Naive B cell (primary cell): Measurements from ENCODE around the gene ZNF438. TPM values are rescaled to one million over a fixed set of nuclear protein-coding genes. Genes with fewer than 3 reads are reported as not detected.

ENCODE experiments used
- ATAC-seq, 2 donors: fragments of 150-1000 bp; cut with Tn5 transposase; 2 replicates each; pipeline ENCODE4 v1.10.0; 2021; ENCODE audit warnings: low read depth in 2 of 2, mild to moderate bottlenecking in 2 of 2, moderate library complexity in 2 of 2
- DNase-seq: peaks from one replicate; pipeline ENCODE4 v3.0.0; 2022
- H3K27ac Mint-ChIP-seq, 6 donors: one replicate each; pipeline ENCODE4 v1.8.0; 2020 to 2022; ENCODE audit warnings: mild to moderate bottlenecking in 6 of 6, mixed read lengths in 6 of 6, moderate library complexity in 5 of 6, inconsistent platforms in 2 of 6
- H3K27me3 Mint-ChIP-seq, 3 donors: one replicate each; pipeline ENCODE4 v1.8.0; 2021 to 2022; ENCODE audit warnings: mixed read lengths in 3 of 3, mild to moderate bottlenecking in 1 of 3
- H3K36me3 Mint-ChIP-seq, 2 donors: one replicate each; pipeline ENCODE4 v1.8.0; 2020 to 2022; ENCODE audit warnings: mixed read lengths in 2 of 2, inconsistent platforms in 1 of 2, mild to moderate bottlenecking in 1 of 2
- H3K4me1 Mint-ChIP-seq, 3 donors: one replicate each; pipeline ENCODE4 v1.8.0; 2020 to 2022; ENCODE audit warnings: mixed read lengths in 3 of 3, inconsistent platforms in 1 of 3, mild to moderate bottlenecking in 1 of 3, moderate library complexity in 1 of 3
- H3K4me3 Mint-ChIP-seq, 8 donors: one replicate each; pipeline ENCODE4 v1.8.0; 2020 to 2022; ENCODE audit warnings: mild to moderate bottlenecking in 8 of 8, mixed read lengths in 8 of 8, moderate library complexity in 8 of 8, inconsistent platforms in 2 of 8
- H3K9me3 Mint-ChIP-seq, 7 donors: one replicate each; pipeline ENCODE4 v1.8.0; 2020 to 2022; ENCODE audit warnings: mixed read lengths in 7 of 7, mild to moderate bottlenecking in 5 of 7, inconsistent platforms in 2 of 7, moderate library complexity in 1 of 7
- polyA plus RNA-seq, 6 donors: library from polyadenylated mRNA; unstranded; fragments of 300-500 nt; fragmentation: Illumina TruSeq; gene quantifications; one replicate each; pipeline ENCODE4 v1.2.3, GENCODE V29; 2021; ENCODE audit warnings: low read depth in 6 of 6

Gene ZNF438
- polyA plus RNA-seq, 6 donors from 2014 or later, result 2.6 to 5.9 (median 3.4) TPM

DNA sequence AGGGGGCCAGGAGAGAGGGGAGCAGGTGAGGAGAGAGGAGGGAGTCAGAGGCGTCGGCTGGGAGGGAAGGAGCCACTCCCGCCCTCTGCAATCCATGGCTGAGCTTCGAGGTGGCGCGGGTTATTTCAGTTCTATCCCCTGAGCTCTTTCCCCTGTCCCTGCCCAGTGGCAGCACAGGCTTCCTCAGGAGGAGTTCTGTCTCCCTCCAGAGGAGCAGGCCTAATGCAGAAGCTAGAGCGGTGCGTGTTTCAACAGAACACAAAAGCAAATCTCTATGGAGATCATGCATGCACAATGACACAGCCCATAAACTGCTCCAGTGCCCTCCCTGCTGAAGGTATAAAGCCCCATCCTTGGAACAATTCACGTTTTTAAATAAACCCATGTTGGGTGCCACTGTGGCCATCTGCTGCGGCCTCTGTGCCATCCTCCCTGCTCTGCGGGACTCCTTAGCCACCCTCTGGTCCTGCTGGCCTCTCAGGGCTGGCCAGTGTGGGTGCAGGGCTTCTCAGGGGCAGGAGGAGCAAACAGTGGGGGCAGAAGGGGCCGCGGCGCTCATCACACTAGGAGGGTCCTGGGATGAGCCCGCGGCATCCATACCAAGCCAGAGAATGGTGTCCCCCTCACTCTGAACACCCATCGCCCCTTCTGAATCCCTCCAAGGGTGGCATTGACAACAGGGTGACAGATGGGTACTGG is 209.5 kb downstream of the ZNF438 start:
- Mint-ChIP-seq H3K27me3 (peaks cover 0 to 8% (median 0%) of the 10 kb centered on the region in 3 donors), H3K27ac (no peak overlapping the region), H3K4me1 (peaks cover 0 to 2% (median 0%) of the 10 kb centered on the region in 3 donors), H3K36me3 (no peaks in the 10 kb centered on the region), H3K4me3 (no peak overlapping the region), H3K9me3 (peaks cover 0 to 5% (median 0%) of the 10 kb centered on the region in 7 donors)
- no peak for ATAC-seq
- no peak for DNase-seq

DNA sequence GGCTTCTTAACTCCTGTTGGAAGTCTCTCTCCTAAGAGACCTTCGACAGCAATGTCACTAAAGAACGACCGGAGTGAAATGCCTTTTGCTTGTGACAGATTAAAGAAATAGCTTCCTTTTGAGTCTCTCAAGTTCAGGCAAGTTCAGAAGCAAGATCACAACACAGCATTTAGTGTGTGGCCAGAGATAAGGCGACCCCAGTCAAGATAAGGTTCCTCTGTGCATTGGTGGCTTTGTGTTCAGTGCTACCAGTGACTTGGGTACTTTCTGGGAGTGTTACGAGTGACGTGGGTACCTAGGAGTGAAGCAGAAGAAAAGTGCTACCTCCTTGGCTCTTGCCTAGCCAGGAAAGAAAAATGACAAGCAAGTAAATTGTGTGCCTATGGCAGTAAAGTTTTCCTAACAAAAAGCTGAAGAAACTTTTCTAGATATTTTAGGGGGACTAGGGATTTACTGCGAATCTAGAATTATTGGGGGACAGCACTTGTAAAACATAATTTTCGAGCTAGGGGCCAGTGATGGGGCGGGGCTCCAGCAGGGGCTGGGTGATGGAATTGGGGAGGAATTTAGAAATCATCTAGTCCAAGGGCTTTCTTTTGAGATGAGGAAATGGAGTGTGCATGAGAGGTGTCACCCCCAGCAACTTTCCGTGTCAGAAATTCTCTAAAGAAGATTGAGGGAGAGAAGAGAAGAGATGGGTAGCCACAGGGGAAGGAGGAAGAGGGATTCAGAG is 210.2 kb downstream of the ZNF438 start:
- Mint-ChIP-seq H3K27ac (peak overlapping the region in 1 of 6 donors; percentile 60), H3K36me3 (no peaks in the 10 kb centered on the region), H3K4me1 (peaks cover 0 to 2% (median 0%) of the 10 kb centered on the region in 3 donors), H3K9me3 (peaks cover 0 to 5% (median 0%) of the 10 kb centered on the region in 7 donors), H3K27me3 (peaks cover 0 to 8% (median 0%) of the 10 kb centered on the region in 3 donors), H3K4me3 (no peak overlapping the region)
- DNase-seq (no peak), ATAC-seq (no peak)

GRCh38 chr10:30820261-30820991 is 211.2 kb downstream of the ZNF438 start:
- H3K4me3 Mint-ChIP-seq, result no peak overlapping the region
- H3K27me3 Mint-ChIP-seq, result peaks cover 0 to 3% (median 0%) of the 10 kb centered on the region in 3 donors
- H3K27ac Mint-ChIP-seq, result peak overlapping the region in 1 of 6 donors; percentile 27
- peaks cover 0 to 1% (median 0%) of the 10 kb centered on the region in 7 donors for H3K9me3 Mint-ChIP-seq
- ATAC-seq (no peak), DNase-seq (no peak)
- H3K36me3 Mint-ChIP-seq, result no peaks in the 10 kb centered on the region
- peaks cover 0 to 2% (median 0%) of the 10 kb centered on the region in 3 donors for H3K4me1 Mint-ChIP-seq

DNA sequence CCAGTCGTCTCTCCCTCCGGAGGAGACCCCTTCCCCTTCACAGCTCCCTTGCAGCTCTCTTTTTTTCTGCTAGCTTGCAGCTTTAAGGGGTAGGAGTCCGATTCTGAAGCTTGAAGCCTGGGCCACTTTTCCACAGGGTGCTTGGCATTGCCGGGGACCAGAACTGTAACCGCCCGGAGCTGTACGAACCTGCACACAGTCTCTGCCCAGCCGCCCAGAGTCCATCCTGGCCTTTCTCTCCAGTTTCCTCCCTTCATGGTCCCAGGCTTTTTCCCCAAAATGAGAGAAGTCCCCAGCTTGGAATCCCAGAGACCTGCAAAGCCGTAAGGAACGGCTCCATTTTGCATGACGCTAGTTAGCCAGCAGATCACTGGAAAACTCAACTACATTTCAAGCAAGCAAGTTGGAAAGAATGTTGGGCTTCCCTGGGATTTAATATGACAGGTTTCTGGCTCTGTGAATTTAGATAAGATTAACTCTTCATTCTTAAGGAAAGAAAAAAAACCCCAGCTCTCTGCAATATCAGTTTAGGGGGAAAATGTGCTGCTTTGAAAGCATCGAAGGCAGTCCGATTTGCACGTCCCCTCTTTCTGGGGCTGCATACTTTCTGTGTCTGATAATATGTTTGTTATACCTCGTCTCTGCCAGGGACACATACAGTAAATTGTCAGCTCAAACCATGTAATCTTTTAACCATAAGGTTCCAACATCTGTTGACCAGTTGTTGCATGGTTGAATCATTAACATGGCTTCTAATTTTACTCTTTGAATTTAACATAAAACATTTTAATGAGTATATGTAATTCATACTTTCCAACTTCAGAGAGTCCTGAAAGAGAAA is 212.1 kb downstream of the ZNF438 start:
- Mint-ChIP-seq H3K27me3 (no peaks in the 10 kb centered on the region), H3K4me3 (no peak overlapping the region)
- no peak for ATAC-seq

GRCh38 chr10:30818854-30819253 is 212.8 kb downstream of the ZNF438 start:
- H3K27ac Mint-ChIP-seq, result no peak overlapping the region

More for the DNA sequence above, 212.1 kb downstream of the ZNF438 start:
- Mint-ChIP-seq H3K4me1 (peaks cover 0 to 2% (median 0%) of the 10 kb centered on the region in 3 donors), H3K27ac (no peak overlapping the region), H3K9me3 (no peaks in the 10 kb centered on the region), H3K36me3 (no peaks in the 10 kb centered on the region)
- DNase-seq, result no peak

DNA sequence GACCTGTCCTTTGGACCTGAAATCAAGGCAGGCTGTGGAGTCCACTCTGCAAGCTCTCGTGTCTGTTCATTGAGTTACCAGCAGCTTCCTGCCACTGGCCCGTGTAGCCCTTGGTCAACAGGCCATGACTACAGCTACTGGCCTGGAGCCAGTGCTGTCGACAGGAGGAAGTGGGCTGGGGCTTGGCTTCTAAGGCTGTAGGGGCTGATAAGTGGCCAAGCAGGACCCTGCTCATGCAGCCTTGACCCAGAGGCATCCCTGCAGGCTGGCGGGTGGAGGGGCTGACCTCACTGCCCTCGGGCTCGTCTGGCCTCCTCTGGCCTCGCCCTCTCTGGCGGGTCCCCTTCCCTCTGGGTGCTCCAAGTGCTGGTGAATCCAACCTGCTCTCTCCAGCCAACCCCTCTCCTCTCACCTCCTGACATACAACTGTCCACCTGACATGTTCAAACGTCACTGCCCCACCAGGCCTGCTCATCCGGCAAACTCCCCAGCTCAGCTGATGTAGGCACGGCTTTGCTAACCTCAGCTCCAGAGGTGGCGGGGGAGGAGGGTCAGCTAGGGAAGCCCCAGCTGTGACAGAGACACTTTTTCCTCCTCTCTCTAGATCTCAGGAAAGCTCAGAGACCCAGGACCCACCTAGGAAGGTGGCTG is 213.5 kb downstream of the ZNF438 start:
- H3K4me3 Mint-ChIP-seq, result no peak overlapping the region
- H3K9me3 Mint-ChIP-seq, result no peaks in the 10 kb centered on the region
- H3K27ac Mint-ChIP-seq, result no peak overlapping the region
- peaks cover 0 to 2% (median 0%) of the 10 kb centered on the region in 3 donors for H3K4me1 Mint-ChIP-seq
- no peaks in the 10 kb centered on the region for H3K27me3 Mint-ChIP-seq
- DNase-seq (no peak), ATAC-seq (no peak)
- no peaks in the 10 kb centered on the region for H3K36me3 Mint-ChIP-seq

More at GRCh38 chr10:30818854-30819253, 212.8 kb downstream of the ZNF438 start:
- ATAC-seq (no peak), DNase-seq (no peak)
- Mint-ChIP-seq H3K9me3 (no peaks in the 10 kb centered on the region), H3K4me1 (peaks cover 0 to 2% (median 0%) of the 10 kb centered on the region in 3 donors), H3K4me3 (no peak overlapping the region), H3K36me3 (no peaks in the 10 kb centered on the region), H3K27me3 (no peaks in the 10 kb centered on the region)

GRCh38 chr10:30817541-30817940 is 214.1 kb downstream of the ZNF438 start:
- no peak overlapping the region for H3K4me3 Mint-ChIP-seq
- H3K4me1 Mint-ChIP-seq, result peaks cover 0 to 2% (median 0%) of the 10 kb centered on the region in 3 donors
- DNase-seq (no peak), ATAC-seq (no peak)
- no peaks in the 10 kb centered on the region for H3K27me3 Mint-ChIP-seq
- no peaks in the 10 kb centered on the region for H3K9me3 Mint-ChIP-seq
- no peak overlapping the region for H3K27ac Mint-ChIP-seq
- H3K36me3 Mint-ChIP-seq, result no peaks in the 10 kb centered on the region

GRCh38 chr10:30816820-30817171 is 214.9 kb downstream of the ZNF438 start:
- H3K4me1 Mint-ChIP-seq, result peaks cover 0 to 2% (median 0%) of the 10 kb centered on the region in 3 donors
- H3K4me3 Mint-ChIP-seq, result no peak overlapping the region
- no peak overlapping the region for H3K27ac Mint-ChIP-seq
- no peaks in the 10 kb centered on the region for H3K36me3 Mint-ChIP-seq
- no peak for ATAC-seq
- no peaks in the 10 kb centered on the region for H3K27me3 Mint-ChIP-seq
- H3K9me3 Mint-ChIP-seq, result no peaks in the 10 kb centered on the region
- DNase-seq, result no peak

DNA sequence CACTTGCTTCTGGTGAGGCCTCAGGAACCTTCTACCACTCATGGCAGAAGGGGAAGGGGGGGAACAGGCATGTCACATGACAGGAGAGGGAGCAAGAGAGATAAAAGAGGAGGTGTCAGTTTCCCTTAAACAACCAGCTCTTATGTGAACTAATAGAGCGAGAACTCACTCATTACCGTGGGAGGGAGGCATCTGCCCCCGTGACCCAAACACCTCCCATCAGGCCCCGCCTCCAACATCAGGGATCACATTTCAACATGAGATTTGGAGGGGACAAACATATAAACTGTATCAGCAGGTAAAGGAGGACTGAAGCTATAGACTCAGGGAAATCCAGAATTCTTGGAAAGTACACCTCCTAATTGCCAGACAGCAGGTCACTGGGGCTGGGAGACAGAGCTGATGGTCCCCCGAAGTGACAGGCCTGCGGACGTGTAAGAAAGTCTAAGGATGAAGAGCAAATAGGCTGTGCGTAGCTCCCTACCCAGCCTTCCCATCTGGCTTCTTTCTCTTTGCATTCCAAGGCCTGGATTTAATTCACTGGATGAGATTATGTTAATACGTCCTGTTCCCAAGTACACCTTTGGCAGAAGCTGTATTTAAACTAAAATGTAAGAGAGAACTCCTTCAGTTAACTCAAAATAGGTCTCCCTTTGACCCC is 215.4 kb downstream of the ZNF438 start:
- Mint-ChIP-seq H3K27ac (peak overlapping the region in 1 of 6 donors; percentile 12), H3K4me3 (no peak overlapping the region), H3K4me1 (peaks cover 0 to 2% (median 0%) of the 10 kb centered on the region in 3 donors), H3K27me3 (peaks cover 0 to 4% (median 0%) of the 10 kb centered on the region in 3 donors), H3K36me3 (no peaks in the 10 kb centered on the region), H3K9me3 (no peaks in the 10 kb centered on the region)
- ATAC-seq (no peak), DNase-seq (no peak)

DNA sequence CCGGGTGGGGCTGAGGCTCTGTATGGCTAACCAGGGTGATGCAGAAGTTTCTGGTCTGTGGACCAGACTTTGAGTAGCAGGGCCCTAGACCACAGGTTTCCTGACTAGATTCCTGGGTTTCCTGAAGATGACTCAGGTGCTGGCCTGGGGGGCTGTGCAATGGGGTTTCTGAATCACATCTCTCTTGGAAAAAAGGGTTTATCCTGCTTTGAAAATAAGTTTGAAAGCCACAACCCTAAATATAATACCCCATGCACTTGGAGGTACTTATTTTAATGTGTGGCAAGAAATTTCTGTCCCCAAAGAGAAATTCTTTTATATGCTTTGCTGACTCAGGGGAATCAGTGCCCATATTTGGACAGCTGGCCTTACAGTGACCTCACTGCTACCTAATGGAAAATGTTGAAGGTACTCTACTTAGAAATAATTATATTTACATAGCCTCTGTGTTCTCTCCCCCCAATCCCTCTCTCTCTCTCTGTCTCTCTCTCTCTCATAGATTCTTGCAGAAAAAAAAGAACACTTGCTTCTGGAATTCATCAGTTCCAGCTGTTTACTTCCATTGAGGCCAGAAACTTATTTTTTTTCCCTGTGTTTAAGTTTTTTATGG is 217.7 kb downstream of the ZNF438 start:
- Mint-ChIP-seq H3K36me3 (no peaks in the 10 kb centered on the region), H3K4me3 (no peak overlapping the region), H3K4me1 (peaks cover 0 to 2% (median 0%) of the 10 kb centered on the region in 3 donors), H3K27ac (no peak overlapping the region), H3K27me3 (peaks cover 0 to 4% (median 0%) of the 10 kb centered on the region in 3 donors), H3K9me3 (no peaks in the 10 kb centered on the region)
- no peak for DNase-seq
- ATAC-seq, result no peak

DNA sequence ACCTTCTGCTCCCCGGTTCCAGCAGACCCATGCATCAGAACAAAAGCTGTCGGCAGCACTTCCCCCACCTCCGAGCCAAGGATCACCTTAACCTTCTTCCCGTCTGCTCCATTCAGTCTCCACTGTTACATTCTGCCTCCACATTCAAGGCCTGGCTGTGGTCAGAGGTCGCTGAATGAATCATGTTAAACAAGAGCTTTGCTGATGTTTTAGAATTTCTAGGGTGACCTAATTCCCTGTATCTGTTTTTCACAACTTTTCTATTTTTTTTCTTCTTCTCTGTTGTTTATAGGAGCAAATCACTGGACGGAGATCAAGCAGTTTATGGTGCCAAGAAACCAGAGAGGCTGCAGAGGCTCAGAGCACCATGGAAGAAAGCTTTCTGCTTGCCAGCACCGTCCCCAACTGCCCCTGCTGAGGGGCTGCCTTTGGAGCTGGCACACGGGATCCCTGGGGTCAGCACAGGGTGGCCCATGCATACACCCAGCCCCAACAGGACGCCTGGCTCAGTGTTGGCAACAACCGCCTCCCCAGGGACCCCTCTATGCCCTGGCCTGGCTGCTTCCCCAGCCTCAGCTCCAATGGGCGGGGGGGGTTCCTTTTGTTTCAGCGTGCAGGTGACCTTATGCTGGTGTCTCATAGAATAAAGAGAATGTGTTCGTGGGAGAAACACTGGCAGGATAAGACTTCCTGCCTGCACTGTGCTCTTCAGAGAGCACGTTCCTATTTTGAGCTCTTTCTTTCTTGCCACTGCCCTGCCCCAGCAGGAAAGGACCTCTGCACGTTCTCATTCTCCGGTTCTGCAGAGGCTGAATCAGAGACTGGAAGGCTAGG is 219.4 kb downstream of the ZNF438 start:
- ATAC-seq (no peak), DNase-seq (no peak)
- Mint-ChIP-seq H3K4me3 (peak overlapping the region in 1 of 8 donors; percentile 74), H3K4me1 (no peaks in the 10 kb centered on the region), H3K27ac (no peak overlapping the region), H3K36me3 (no peaks in the 10 kb centered on the region), H3K9me3 (no peaks in the 10 kb centered on the region), H3K27me3 (peaks cover 0 to 4% (median 0%) of the 10 kb centered on the region in 3 donors)
